HL-60 (cell line): ENCODE measurements around the gene RSAD2.

ENCODE experiments used
- POLR2AphosphoS5 ChIP-seq: IDR thresholded peaks from 2 replicates; pipeline ENCODE4 v1.6.1; 2012; ENCODE audit warnings: low read depth
- TF ChIP-seq, protein P1 (sequence below): IDR thresholded peaks from one replicate; pipeline ENCODE4 v1.5.1; 2011; ENCODE audit warnings: low read length, control low read depth, inconsistent platforms; ENCODE audit not compliant: insufficient read depth

DNA sequence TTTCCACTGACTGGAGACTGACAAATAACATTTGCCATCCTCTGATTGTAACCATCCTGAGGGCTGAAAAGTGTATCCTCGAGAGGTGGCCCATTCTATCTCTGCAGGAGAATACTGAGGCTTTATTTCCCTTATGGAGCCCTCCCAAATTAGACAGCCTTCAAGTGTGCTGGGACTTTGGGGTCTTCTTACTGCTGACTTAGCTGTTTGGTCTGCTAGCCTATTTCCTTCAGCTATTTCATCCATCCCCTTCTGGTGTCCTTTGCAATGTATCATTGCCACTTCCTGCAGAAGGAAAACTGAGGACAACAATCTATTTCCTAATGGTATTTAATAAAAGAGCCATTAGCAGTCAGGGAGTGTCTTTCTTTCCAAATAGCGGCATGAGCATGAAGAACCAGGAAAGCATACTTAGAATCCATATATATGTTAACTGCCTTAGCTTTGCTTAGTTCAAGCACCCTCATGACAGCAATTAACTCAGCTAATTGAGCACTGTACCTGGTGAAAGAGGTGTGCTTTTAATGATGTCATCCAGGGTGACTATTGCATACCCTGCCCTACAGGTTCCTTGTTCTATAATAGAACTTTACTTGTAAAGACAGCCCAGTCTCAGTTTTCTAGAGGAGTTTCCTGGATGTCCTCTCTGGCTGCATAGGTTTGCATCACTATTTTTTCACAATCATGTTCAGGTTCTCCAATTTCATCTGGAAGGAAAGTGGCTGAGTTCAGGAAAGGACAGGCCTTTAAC lies 35.9 kb upstream of the RSAD2 start:
- TF ChIP-seq, protein P1, sequence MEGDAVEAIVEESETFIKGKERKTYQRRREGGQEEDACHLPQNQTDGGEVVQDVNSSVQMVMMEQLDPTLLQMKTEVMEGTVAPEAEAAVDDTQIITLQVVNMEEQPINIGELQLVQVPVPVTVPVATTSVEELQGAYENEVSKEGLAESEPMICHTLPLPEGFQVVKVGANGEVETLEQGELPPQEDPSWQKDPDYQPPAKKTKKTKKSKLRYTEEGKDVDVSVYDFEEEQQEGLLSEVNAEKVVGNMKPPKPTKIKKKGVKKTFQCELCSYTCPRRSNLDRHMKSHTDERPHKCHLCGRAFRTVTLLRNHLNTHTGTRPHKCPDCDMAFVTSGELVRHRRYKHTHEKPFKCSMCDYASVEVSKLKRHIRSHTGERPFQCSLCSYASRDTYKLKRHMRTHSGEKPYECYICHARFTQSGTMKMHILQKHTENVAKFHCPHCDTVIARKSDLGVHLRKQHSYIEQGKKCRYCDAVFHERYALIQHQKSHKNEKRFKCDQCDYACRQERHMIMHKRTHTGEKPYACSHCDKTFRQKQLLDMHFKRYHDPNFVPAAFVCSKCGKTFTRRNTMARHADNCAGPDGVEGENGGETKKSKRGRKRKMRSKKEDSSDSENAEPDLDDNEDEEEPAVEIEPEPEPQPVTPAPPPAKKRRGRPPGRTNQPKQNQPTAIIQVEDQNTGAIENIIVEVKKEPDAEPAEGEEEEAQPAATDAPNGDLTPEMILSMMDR, result no peak
- TF ChIP-seq POLR2AphosphoS5, result no peak
